IMR-90 (cell line): ENCODE results near the gene SLC12A8. TPM values are rescaled to one million over a fixed set of nuclear protein-coding genes. Genes with fewer than 3 reads are reported as not detected.
A peak's percentile ranks its signal among the peaks of the same experiment; 100 is the strongest.

Source experiments
- ATAC-seq: fragments of 200-7000 bp; cut with Tn5 transposase; 2 replicates; pipeline ENCODE4 v1.9.1; 2020; ENCODE audit warnings: low read depth, mild to moderate bottlenecking, moderate library complexity
- BruUV-seq: library from RNA; stranded (reverse); fragments of 400-500 nt; replicated peaks from 2 replicates; lab custom pipeline; 2021; lab: Mats Ljungman, UMichigan
- CTCF ChIA-PET: fragments of 300-600 bp; formaldehyde crosslinking; extraction: SDS; loops from one replicate; lab custom pipeline; 2021; ENCODE audit warnings: antibody characterized with exemption; lab: Yijun Ruan, JAX
- POLR2A ChIA-PET: fragments of 300-600 bp; sonication (Branson Sonifier 250); formaldehyde crosslinking; loops from one replicate; lab custom pipeline; 2022; ENCODE audit warnings: antibody characterized with exemption; ENCODE audit not compliant: unreplicated experiment; lab: Charles Lee
- DNase-seq: peaks from one replicate; pipeline ENCODE4 v3.0.0; 2013
- H2AFZ ChIP-seq: replicated peaks from 2 replicates; pipeline ENCODE3; 2013; ENCODE audit warnings: low read length, mild to moderate bottlenecking; ENCODE audit not compliant: poor library complexity
- H2AK5ac ChIP-seq: 2 replicates; pipeline ENCODE4 v1.6.1; 2013; ENCODE audit warnings: low read depth, low read length, inconsistent platforms
- H2AK9ac ChIP-seq: replicated peaks from 2 replicates; pipeline ENCODE3; 2013; ENCODE audit warnings: mild to moderate bottlenecking, low read depth, low read length, moderate library complexity; ENCODE audit not compliant: poor library complexity
- H2BK120ac ChIP-seq: 2 replicates; pipeline ENCODE4 v1.6.1; 2013; ENCODE audit warnings: low read depth, low read length, inconsistent platforms
- H2BK15ac ChIP-seq: 3 replicates; pipeline ENCODE4 v1.6.1; 2013; ENCODE audit warnings: low read depth, low read length, inconsistent platforms
- H2BK20ac ChIP-seq: 2 replicates; pipeline ENCODE4 v1.6.1; 2013; ENCODE audit warnings: low read depth, mild to moderate bottlenecking, inconsistent platforms, low read length, moderate library complexity
- H2BK5ac ChIP-seq: 2 replicates; pipeline ENCODE4 v1.6.1; 2013; ENCODE audit warnings: mild to moderate bottlenecking, low read depth, low read length, inconsistent platforms; ENCODE audit not compliant: poor library complexity, severe bottlenecking
- H3K14ac ChIP-seq: replicated peaks from 2 replicates; pipeline ENCODE4 v1.6.1; 2013; ENCODE audit warnings: low read depth, low read length, inconsistent platforms
- H3K18ac ChIP-seq: 2 replicates; pipeline ENCODE4 v1.6.1; 2013; ENCODE audit warnings: low read depth, low read length, control low read depth
- H3K23ac ChIP-seq: 2 replicates; pipeline ENCODE4 v1.6.1; 2013; ENCODE audit warnings: low read depth, low read length, inconsistent platforms
- H3K27ac ChIP-seq: 2 replicates; pipeline ENCODE4 v1.5.1; 2013; ENCODE audit warnings: mild to moderate bottlenecking, control low read depth, low read length; ENCODE audit not compliant: insufficient read depth
- H3K27me3 ChIP-seq: 2 replicates; pipeline ENCODE4 v1.6.1; 2013; ENCODE audit warnings: low read length; ENCODE audit not compliant: control insufficient read depth, insufficient read depth
- H3K36me3 ChIP-seq: 2 replicates; pipeline ENCODE4 v1.6.1; 2013; ENCODE audit warnings: low read length, mixed read lengths; ENCODE audit not compliant: control insufficient read depth, insufficient read depth
- H3K4ac ChIP-seq: 2 replicates; pipeline ENCODE4 v1.6.1; 2013; ENCODE audit warnings: low read depth, low read length, inconsistent platforms
- H3K4me1 ChIP-seq: 2 replicates; pipeline ENCODE4 v1.6.1; 2013; ENCODE audit warnings: low read length, mixed read lengths; ENCODE audit not compliant: control insufficient read depth, insufficient read depth
- H3K4me2 ChIP-seq: 2 replicates; pipeline ENCODE4 v1.6.1; 2013; ENCODE audit warnings: low read depth, mild to moderate bottlenecking, control low read depth, low read length, moderate library complexity
- H3K4me3 ChIP-seq: 2 replicates; pipeline ENCODE4 v1.5.1; 2013; ENCODE audit warnings: low read depth, mild to moderate bottlenecking, control low read depth, low read length, moderate library complexity; ENCODE audit not compliant: insufficient read depth
- H3K56ac ChIP-seq: 2 replicates; pipeline ENCODE4 v1.6.1; 2013; ENCODE audit warnings: low read length, inconsistent platforms; ENCODE audit not compliant: insufficient read depth; ENCODE audit errors: extremely low read depth
- H3K79me1 ChIP-seq, 2 experiments: 2 replicates each; pipeline ENCODE4 v1.6.1; 2013; ENCODE audit warnings: low read length in 2 of 2, inconsistent platforms in 1 of 2, low read depth in 1 of 2
- H3K9ac ChIP-seq: 2 replicates; pipeline ENCODE4 v1.6.1; 2013; ENCODE audit warnings: low read depth, low read length, control low read depth
- H3K9me1 ChIP-seq: 2 replicates; pipeline ENCODE4 v1.6.1; 2013; ENCODE audit warnings: low read length, inconsistent platforms; ENCODE audit not compliant: insufficient read depth
- H3K9me3 ChIP-seq: 2 replicates; pipeline ENCODE4 v1.6.1; 2013; ENCODE audit warnings: low read length; ENCODE audit not compliant: control insufficient read depth, insufficient read depth
- H4K20me1 ChIP-seq: 2 replicates; pipeline ENCODE4 v1.6.1; 2013; ENCODE audit warnings: low read length, inconsistent platforms; ENCODE audit not compliant: insufficient read depth
- H4K5ac ChIP-seq: 2 replicates; pipeline ENCODE4 v1.6.1; 2013; ENCODE audit warnings: mild to moderate bottlenecking, low read depth, low read length, control low read depth
- H4K8ac ChIP-seq, 2 experiments: 2 replicates each; pipeline ENCODE4 v1.6.1; 2013; ENCODE audit warnings: low read depth in 2 of 2, low read length in 2 of 2, control low read depth in 1 of 2, inconsistent platforms in 1 of 2
- H4K91ac ChIP-seq: 2 replicates; pipeline ENCODE4 v1.6.1; 2013; ENCODE audit warnings: low read depth, low read length, inconsistent platforms; ENCODE audit not compliant: insufficient read depth
- SMC3 ChIP-seq: fragments of 150-350 bp; IDR thresholded peaks from 2 replicates; pipeline ENCODE4 v1.6.1; 2016; ENCODE audit warnings: low read depth, mild to moderate bottlenecking, antibody characterized with exemption, low read length, moderate library complexity
- WGBS, 2 experiments: methylation state at CpG; one replicate each; pipeline versions ENCODE4 v1.1.5 to v1.1.7; 2013; ENCODE audit warnings: missing lambda C conversion rate in 2 of 2; ENCODE audit not compliant: insufficient read length in 1 of 2; ENCODE audit errors: extremely low coverage in 2 of 2; 5-methylcytosine and 5-hydroxymethylcytosine counted together
- dilution Hi-C: fragments of 300-500 bp; cut with HindIII; formaldehyde crosslinking; loops from one replicate; pipeline ENCODE4 v1.14.3; 2018; ENCODE audit warnings: low sequenced_read_pairs; ENCODE audit not compliant: unreplicated experiment
- in situ Hi-C: fragments of 300-500 bp; cut with MboI; formaldehyde crosslinking; loops from 3 replicates; pipeline ENCODE4 v1.14.3; 2019; ENCODE audit warnings: low sequenced_read_pairs, inconsistent platforms, mixed read lengths
- intact Hi-C: fragments of 100-400 bp; cut with micrococcal nuclease; formaldehyde crosslinking; loops from 2 replicates; pipeline ENCODE4 v1.10.0; 2022
- polyA plus RNA-seq, 3 experiments: library from polyadenylated mRNA; depleted of rRNA; stranded (reverse); fragments of >200 nt; gene quantifications; 2 replicates each; pipeline ENCODE4 v1.2.3, GENCODE V29; 2012; ENCODE audit warnings: low replicate concordance in 1 of 3
- total RNA-seq: library from RNA; depleted of rRNA; stranded (reverse); fragments of >200 nt; gene quantifications from 2 replicates; pipeline ENCODE4 v1.2.3, GENCODE V29; 2012

SLC12A8 gene
- total and polyA plus RNA-seq, 2 of the 4 experiments (the other 2 are of a cell fraction): 2.2 to 4.3 TPM

- Histone ChIP-seq H3K14ac (peak overlapping the region; percentile 53), H2BK20ac (peak overlapping the region; percentile 70), H3K4me3 (no peak overlapping the region), H4K20me1 (peaks cover 3% of the 10 kb centered on the region; the same call in 1 of the 2 replicates), H3K27me3 (no peaks in the 10 kb centered on the region), H2BK15ac (peak overlapping the region; percentile 55; the same call in 2 of the 3 replicates), H3K56ac (no peak overlapping the region), H2AFZ (peak overlapping the region; percentile 15), H3K9me3 (no peaks in the 10 kb centered on the region), H4K91ac (peak overlapping the region; percentile 15; the same call in 1 of the 2 replicates), H3K4ac (peak overlapping the region; percentile 62), H2BK120ac (peak overlapping the region; percentile 40; the same call in 1 of the 2 replicates), H3K36me3 (no peaks in the 10 kb centered on the region), H3K27ac (no peak overlapping the region), H4K8ac (no peak overlapping the region), H3K4me1 (peaks cover 34% of the 10 kb centered on the region), H3K79me1 (peaks cover 3 to 22% of the 10 kb centered on the region in 2 experiments; a peak in 3 of 4 replicates), H2AK5ac (peak overlapping the region; percentile 73; the same call in 1 of the 2 replicates), H3K9ac (no peak overlapping the region), H3K18ac (no peak overlapping the region; the same call in 1 of the 2 replicates), H3K9me1 (peaks cover 26% of the 10 kb centered on the region), H2AK9ac (no peak overlapping the region), H4K5ac (no peak overlapping the region), H3K23ac (no peak overlapping the region), H3K4me2 (no peak overlapping the region), H2BK5ac (no peak overlapping the region)
- ChIA-PET POLR2A (no interaction called here), CTCF (no interaction called here)
- DNase-seq: no peak
- BruUV-seq: no TSS peak
- dilution Hi-C loops (no loop called here), intact Hi-C loops (no loop called here), in situ Hi-C loops (no loop called here)
- WGBS, 2 experiments: no CpG with 5 or more reads among the region's 3 CpGs
- no peak for ATAC-seq
- TF ChIP-seq SMC3: no peak
These were observed 153.6 kb downstream of the SLC12A8 start for GRCh38 chr3:125058959-125059358.
